ENCODE data around the gene FAM98A. TPM values are rescaled to one million over a fixed set of nuclear protein-coding genes. Genes with fewer than 3 reads are reported as not detected.

FAM98A gene
- total RNA-seq, 1 donor from 2014 or later = 28.6 TPM

Small RNA genes lying within 50 kb of the gene (small RNA-seq; reads per million reads assigned to genes)
- not detected for gene ATP6V0E1P3 (ENCODE audit: low replicate concordance)

Other genes starting within 250 kb of the FAM98A start
- 22.2 TPM for gene RASGRP3, start 122.7 kb downstream of the FAM98A start, total RNA-seq